Panc1 (cell line): ENCODE results near the gene WWOX.

ENCODE experiments used
- REST ChIP-seq, 2 experiments: IDR thresholded peaks; 2 replicates each; pipeline ENCODE4 v1.6.1; 2011 to 2012; ENCODE audit warnings: low read depth in 2 of 2, control low read depth in 1 of 2, low read length in 1 of 2, mild to moderate bottlenecking in 1 of 2, moderate library complexity in 1 of 2; ENCODE audit not compliant: insufficient read depth in 1 of 2
- SIN3A ChIP-seq: IDR thresholded peaks from 2 replicates; pipeline ENCODE4 v1.6.1; 2012; ENCODE audit warnings: low read depth, mild to moderate bottlenecking, low read length, moderate library complexity, borderline replicate concordance; ENCODE audit not compliant: insufficient read depth
- TF ChIP-seq, protein P1 (sequence below): fragments of 450-650 bp; IDR thresholded peaks from 2 replicates; pipeline ENCODE4 v1.5.1; 2017; ENCODE audit warnings: mild to moderate bottlenecking

DNA sequence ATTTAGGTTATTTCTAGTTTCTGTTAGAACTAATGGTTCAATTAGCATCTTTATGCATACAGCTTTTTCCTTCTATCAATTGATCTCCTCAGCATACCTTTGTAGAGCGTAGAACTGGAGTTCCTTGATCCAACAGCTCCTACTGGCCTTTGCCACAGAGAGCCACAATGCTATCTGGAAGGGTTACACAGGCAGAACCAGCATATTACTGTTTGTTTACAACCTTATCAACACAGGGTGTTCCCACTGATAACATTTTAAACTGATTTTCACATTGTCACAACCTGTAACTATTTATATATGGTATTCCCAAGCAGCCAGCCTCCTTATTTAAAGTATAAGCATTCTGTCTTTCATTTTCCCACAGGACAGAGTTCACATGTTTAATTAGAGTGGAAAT, 1118.9 kb downstream of the WWOX start:
- TF ChIP-seq, protein P1, sequence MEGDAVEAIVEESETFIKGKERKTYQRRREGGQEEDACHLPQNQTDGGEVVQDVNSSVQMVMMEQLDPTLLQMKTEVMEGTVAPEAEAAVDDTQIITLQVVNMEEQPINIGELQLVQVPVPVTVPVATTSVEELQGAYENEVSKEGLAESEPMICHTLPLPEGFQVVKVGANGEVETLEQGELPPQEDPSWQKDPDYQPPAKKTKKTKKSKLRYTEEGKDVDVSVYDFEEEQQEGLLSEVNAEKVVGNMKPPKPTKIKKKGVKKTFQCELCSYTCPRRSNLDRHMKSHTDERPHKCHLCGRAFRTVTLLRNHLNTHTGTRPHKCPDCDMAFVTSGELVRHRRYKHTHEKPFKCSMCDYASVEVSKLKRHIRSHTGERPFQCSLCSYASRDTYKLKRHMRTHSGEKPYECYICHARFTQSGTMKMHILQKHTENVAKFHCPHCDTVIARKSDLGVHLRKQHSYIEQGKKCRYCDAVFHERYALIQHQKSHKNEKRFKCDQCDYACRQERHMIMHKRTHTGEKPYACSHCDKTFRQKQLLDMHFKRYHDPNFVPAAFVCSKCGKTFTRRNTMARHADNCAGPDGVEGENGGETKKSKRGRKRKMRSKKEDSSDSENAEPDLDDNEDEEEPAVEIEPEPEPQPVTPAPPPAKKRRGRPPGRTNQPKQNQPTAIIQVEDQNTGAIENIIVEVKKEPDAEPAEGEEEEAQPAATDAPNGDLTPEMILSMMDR = no peak
- TF ChIP-seq SIN3A (no peak), REST (IDR thresholded peaks at IDR 0.05; ENCODE audit: insufficient read depth in 1 of 2, low read depth in 2 of 2, low read length in 1 of 2) (no peak)
